Spinal cord (tissue), 10 donors: ENCODE results near the gene GRK3. TPM values are rescaled to one million over a fixed set of nuclear protein-coding genes. Genes with fewer than 3 reads are reported as not detected.
"Not testable (repeated sequence)": the region's sequence is repeated elsewhere in the genome, so short reads cannot be mapped to it uniquely, and the experiment has no call there.

Source experiments
- DNase-seq, 6 donors: peaks; one replicate each; pipeline versions ENCODE4 v3.0.0 to v3.0.0-alpha.2; 2013 to 2015; ENCODE audit warnings: low spot score in 6 of 6, low read depth in 4 of 6
- H3K27ac ChIP-seq: one replicate; pipeline ENCODE4 v1.5.1; 2013; ENCODE audit warnings: low read depth, low read length, control low read depth
- H3K27me3 ChIP-seq: one replicate; pipeline ENCODE4 v1.6.1; 2013; ENCODE audit warnings: low read length; ENCODE audit not compliant: control insufficient read depth, insufficient read depth
- H3K36me3 ChIP-seq: one replicate; pipeline ENCODE4 v1.6.1; 2013; ENCODE audit warnings: low read length; ENCODE audit not compliant: control insufficient read depth, insufficient read depth
- H3K4me1 ChIP-seq: one replicate; pipeline ENCODE4 v1.6.1; 2013; ENCODE audit warnings: low read length; ENCODE audit not compliant: control insufficient read depth, insufficient read depth
- H3K4me3 ChIP-seq: one replicate; pipeline ENCODE4 v1.5.1; 2013; ENCODE audit warnings: low read depth, low read length, control low read depth
- H3K9me3 ChIP-seq: one replicate; pipeline ENCODE4 v1.6.1; 2013; ENCODE audit warnings: low read length; ENCODE audit not compliant: control insufficient read depth, insufficient read depth
- WGBS: methylation state at CpG from one replicate; pipeline ENCODE4 v1.1.5; 2013; ENCODE audit warnings: missing lambda C conversion rate; ENCODE audit not compliant: insufficient coverage; 5-methylcytosine and 5-hydroxymethylcytosine counted together
- polyA plus RNA-seq, 2 donors: library from polyadenylated mRNA; unstranded; fragments of 120-200 nt; gene quantifications; one replicate each; pipeline ENCODE4 v1.2.1, GENCODE V29; 2013; ENCODE audit not compliant: insufficient read length in 2 of 2
- total RNA-seq, 2 donors: library from RNA; depleted of rRNA in 1 of 2; stranded (reverse); fragments of 120-200 nt in 1 of 2; fragments of >200 nt in 1 of 2; gene quantifications; one replicate each; pipeline versions ENCODE4 v1.2.3 to v1.2.4, GENCODE V29; 2013 to 2014
- donor health status: healthy.

Gene GRK3
- total and polyA plus RNA-seq, 4 donors: 13.6 to 33.7 (median 31.8) TPM

- no peaks in the 10 kb centered on the region for H3K4me1 ChIP-seq
- H3K4me3 ChIP-seq: no peak overlapping the region
- H3K9me3 ChIP-seq: no peaks in the 10 kb centered on the region
- H3K27me3 ChIP-seq: no peaks in the 10 kb centered on the region
- whole genome bisulfite sequencing: 60% methylated on average over 2 of the region's 5 CpGs
- H3K27ac ChIP-seq: no peak overlapping the region
- no peaks in the 10 kb centered on the region for H3K36me3 ChIP-seq
- no peak for DNase-seq
Measured at GRCh38 chr22:25582946-25583345, 18.5 kb downstream of the GRK3 start.

GRCh38 chr22:25584993-25585392 lies 20.5 kb downstream of the GRK3 start:
- DNase-seq, H3K27me3 ChIP-seq, H3K27ac ChIP-seq, H3K4me1 ChIP-seq, H3K4me3 ChIP-seq, H3K9me3 ChIP-seq, H3K36me3 ChIP-seq: not testable (repeated sequence)
- WGBS: no CpG with 5 or more reads among the region's 5 CpGs

GRCh38 chr22:25589664-25590063 lies 25.2 kb downstream of the GRK3 start:
- not testable (repeated sequence) for H3K36me3 ChIP-seq, H3K4me1 ChIP-seq, H3K27me3 ChIP-seq, H3K4me3 ChIP-seq, DNase-seq, H3K9me3 ChIP-seq, H3K27ac ChIP-seq
- no CpG with 5 or more reads among the region's 4 CpGs for WGBS

- H3K9me3 ChIP-seq, H3K27me3 ChIP-seq, H3K27ac ChIP-seq, H3K4me3 ChIP-seq, H3K4me1 ChIP-seq, H3K36me3 ChIP-seq, DNase-seq: not testable (repeated sequence)
- WGBS: 100% methylated on average over 1 of the region's 2 CpGs
Measured at GRCh38 chr22:25593323-25593722, 28.8 kb downstream of the GRK3 start.

- WGBS: no CpG with 5 or more reads among the region's 1 CpG
Measured at GRCh38 chr22:25598609-25599008, 34.1 kb downstream of the GRK3 start.

GRCh38 chr22:25602445-25602844 lies 38.0 kb downstream of the GRK3 start:
- peak in 1 of 6 donors; percentile 14 for DNase-seq
- WGBS: no CpG with 5 or more reads among the region's 2 CpGs
- H3K27me3 ChIP-seq: no peaks in the 10 kb centered on the region
- H3K9me3 ChIP-seq: no peaks in the 10 kb centered on the region
- no peaks in the 10 kb centered on the region for H3K36me3 ChIP-seq
- H3K27ac ChIP-seq: no peak overlapping the region
- no peaks in the 10 kb centered on the region for H3K4me1 ChIP-seq
- H3K4me3 ChIP-seq: no peak overlapping the region

More at GRCh38 chr22:25598609-25599008, 34.1 kb downstream of the GRK3 start:
- DNase-seq: no peak
- H3K27ac ChIP-seq: no peak overlapping the region
- no peaks in the 10 kb centered on the region for H3K9me3 ChIP-seq
- no peak overlapping the region for H3K4me3 ChIP-seq
- H3K36me3 ChIP-seq: no peaks in the 10 kb centered on the region
- no peaks in the 10 kb centered on the region for H3K27me3 ChIP-seq
- H3K4me1 ChIP-seq: no peaks in the 10 kb centered on the region

- Histone ChIP-seq H3K4me3 (no peak overlapping the region), H3K27me3 (no peaks in the 10 kb centered on the region), H3K36me3 (no peaks in the 10 kb centered on the region), H3K4me1 (no peaks in the 10 kb centered on the region), H3K9me3 (no peaks in the 10 kb centered on the region), H3K27ac (no peak overlapping the region)
- DNase-seq: no peak
- WGBS: no CpG with 5 or more reads among the region's 6 CpGs
Measured at GRCh38 chr22:25602916-25603315, 38.4 kb downstream of the GRK3 start.

- H3K4me3 ChIP-seq: not testable (repeated sequence)
Measured at GRCh38 chr22:25605146-25605545, 40.7 kb downstream of the GRK3 start.

GRCh38 chr22:25605565-25605964 lies 41.1 kb downstream of the GRK3 start:
- H3K27me3 ChIP-seq, H3K4me3 ChIP-seq, H3K36me3 ChIP-seq, DNase-seq, H3K9me3 ChIP-seq, H3K4me1 ChIP-seq, H3K27ac ChIP-seq: not testable (repeated sequence)
- no CpG with 5 or more reads among the region's 5 CpGs for WGBS

More at GRCh38 chr22:25605146-25605545, 40.7 kb downstream of the GRK3 start:
- not testable (repeated sequence) for H3K9me3 ChIP-seq, H3K4me1 ChIP-seq, H3K36me3 ChIP-seq, DNase-seq, H3K27me3 ChIP-seq, H3K27ac ChIP-seq
- WGBS: 95% methylated on average over 2 of the region's 3 CpGs

- DNase-seq, H3K27ac ChIP-seq, H3K27me3 ChIP-seq, H3K4me1 ChIP-seq, H3K36me3 ChIP-seq, H3K9me3 ChIP-seq, H3K4me3 ChIP-seq: not testable (repeated sequence)
- no CpG with 5 or more reads among the region's 1 CpG for WGBS
Measured at GRCh38 chr22:25611284-25611683, 46.8 kb downstream of the GRK3 start.
